ENCODE results near the gene SKOR1.

Gene SKOR1

GRCh38 chr15:67824976-67825880 is at the start of gene SKOR1:
Gene SKOR1 (plus strand): TSS chr15:67825509. CDS start chr15:67825603, 94 bp downstream.
- DNase-seq, result no peak

GRCh38 chr15:67775998-67776397 is 49.3 kb upstream of the SKOR1 start:
- DNase-seq, result no peak

GRCh38 chr15:67776600-67776999 is 48.7 kb upstream of the SKOR1 start:
- no peak for DNase-seq

GRCh38 chr15:67777071-67777470 is 48.2 kb upstream of the SKOR1 start:
- DNase-seq, result no peak

GRCh38 chr15:67777773-67778172 is 47.5 kb upstream of the SKOR1 start:
- DNase-seq, result no peak

GRCh38 chr15:67778968-67779548 is 46.3 kb upstream of the SKOR1 start:
- no peak for DNase-seq

GRCh38 chr15:67779549-67780111 is 45.7 kb upstream of the SKOR1 start:
- no peak for DNase-seq

- DNase-seq, result no peak
Observed at GRCh38 chr15:67781061-67781460, 44.2 kb upstream of the SKOR1 start.

- no peak for DNase-seq
Observed at GRCh38 chr15:67781907-67782690, 43.2 kb upstream of the SKOR1 start.

- no peak for DNase-seq
Observed at GRCh38 chr15:67782691-67782991, 42.7 kb upstream of the SKOR1 start.

- peak; percentile 19 to 32 for DNase-seq
Observed at GRCh38 chr15:67783303-67783702, 42.0 kb upstream of the SKOR1 start.

GRCh38 chr15:67784090-67784781 is 41.1 kb upstream of the SKOR1 start:
- no peak for DNase-seq

- no peak for DNase-seq
Observed at GRCh38 chr15:67784856-67785430, 40.4 kb upstream of the SKOR1 start.

- DNase-seq, result no peak
Observed at GRCh38 chr15:67785431-67785830, 39.9 kb upstream of the SKOR1 start.

GRCh38 chr15:67786646-67787045 is 38.7 kb upstream of the SKOR1 start:
- DNase-seq, result no peak

GRCh38 chr15:67788986-67789385 is 36.3 kb upstream of the SKOR1 start:
- DNase-seq, result no peak

- no peak for DNase-seq
Observed at GRCh38 chr15:67790610-67791319, 34.5 kb upstream of the SKOR1 start.

- DNase-seq, result no peak
Observed at GRCh38 chr15:67792250-67792942, 32.9 kb upstream of the SKOR1 start.

- DNase-seq, result no peak
Observed at GRCh38 chr15:67794832-67795574, 30.3 kb upstream of the SKOR1 start.
